NCI-H774 (cell line): ENCODE results near the gene ZDHHC13.

Experiments used
- DNase-seq: peaks from one replicate; lab custom pipeline; 2025; lab: John Stamatoyannopoulos, UW

Gene ZDHHC13, protein sequence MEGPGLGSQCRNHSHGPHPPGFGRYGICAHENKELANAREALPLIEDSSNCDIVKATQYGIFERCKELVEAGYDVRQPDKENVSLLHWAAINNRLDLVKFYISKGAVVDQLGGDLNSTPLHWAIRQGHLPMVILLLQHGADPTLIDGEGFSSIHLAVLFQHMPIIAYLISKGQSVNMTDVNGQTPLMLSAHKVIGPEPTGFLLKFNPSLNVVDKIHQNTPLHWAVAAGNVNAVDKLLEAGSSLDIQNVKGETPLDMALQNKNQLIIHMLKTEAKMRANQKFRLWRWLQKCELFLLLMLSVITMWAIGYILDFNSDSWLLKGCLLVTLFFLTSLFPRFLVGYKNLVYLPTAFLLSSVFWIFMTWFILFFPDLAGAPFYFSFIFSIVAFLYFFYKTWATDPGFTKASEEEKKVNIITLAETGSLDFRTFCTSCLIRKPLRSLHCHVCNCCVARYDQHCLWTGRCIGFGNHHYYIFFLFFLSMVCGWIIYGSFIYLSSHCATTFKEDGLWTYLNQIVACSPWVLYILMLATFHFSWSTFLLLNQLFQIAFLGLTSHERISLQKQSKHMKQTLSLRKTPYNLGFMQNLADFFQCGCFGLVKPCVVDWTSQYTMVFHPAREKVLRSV

DNA sequence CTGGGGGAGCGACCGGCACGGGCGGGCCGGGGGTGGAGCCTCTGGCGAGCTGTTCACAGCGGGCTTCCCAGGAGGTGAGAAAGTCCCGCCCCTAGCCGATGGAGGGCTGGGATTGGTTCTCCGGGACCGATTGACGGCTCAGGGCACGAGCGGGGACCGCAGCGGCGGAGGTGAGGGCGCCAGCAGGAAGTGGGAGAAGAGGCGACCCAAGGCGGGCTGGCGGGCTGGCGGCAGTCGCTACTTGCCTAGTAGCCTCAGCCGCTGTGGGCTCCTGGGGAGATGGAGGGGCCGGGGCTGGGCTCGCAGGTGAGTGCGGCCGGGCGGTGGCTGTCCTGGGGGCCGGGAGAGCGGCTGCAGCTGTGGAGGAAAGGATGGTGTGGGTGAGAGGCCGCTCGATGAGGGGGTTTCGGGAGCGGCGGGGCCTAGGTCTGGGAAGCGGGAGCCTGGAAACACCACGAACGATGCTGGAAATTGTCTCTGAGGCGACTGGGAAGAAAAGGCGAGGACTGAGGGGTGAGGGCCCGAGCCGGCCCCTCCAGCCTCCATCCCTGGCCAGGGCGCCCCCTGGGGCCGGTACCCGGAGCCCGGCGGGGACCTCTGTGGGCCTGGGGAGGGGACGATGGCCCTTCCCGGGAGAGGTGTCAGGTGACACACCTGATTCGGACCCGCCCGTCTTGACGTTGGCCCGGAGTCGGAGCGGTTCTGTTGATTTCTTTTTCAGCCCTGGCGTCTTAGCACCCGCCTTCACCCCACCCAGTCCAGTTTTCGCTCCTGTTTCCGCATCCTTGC is at the start of gene ZDHHC13:
ZDHHC13 (plus strand) TSS at position 198 of the 789 bp plus-strand sequence; CDS start at position 280, 82 bp downstream.
- peak; percentile 92 for DNase-seq

DNA sequence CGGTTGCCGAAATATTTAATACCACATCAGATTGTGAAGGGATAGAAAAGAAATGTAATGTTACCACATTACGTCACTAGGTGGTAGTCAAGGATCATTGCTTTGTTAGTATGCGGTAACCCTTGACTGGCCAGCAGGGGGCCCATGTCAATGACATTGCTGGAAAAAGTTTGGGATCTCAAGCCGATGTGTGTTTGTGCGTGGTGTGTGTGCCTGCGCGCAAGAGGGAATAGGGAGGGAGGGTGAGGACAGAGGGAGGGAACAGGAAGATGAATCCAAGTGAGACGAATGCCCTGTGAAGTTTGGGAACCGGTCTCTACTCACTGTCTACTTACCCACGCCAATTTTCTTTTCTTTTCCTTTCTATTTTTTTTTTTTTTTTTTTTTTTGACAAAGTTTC is 45.7 kb upstream of the ZDHHC13 start:
- peak; percentile 73 for DNase-seq

DNA sequence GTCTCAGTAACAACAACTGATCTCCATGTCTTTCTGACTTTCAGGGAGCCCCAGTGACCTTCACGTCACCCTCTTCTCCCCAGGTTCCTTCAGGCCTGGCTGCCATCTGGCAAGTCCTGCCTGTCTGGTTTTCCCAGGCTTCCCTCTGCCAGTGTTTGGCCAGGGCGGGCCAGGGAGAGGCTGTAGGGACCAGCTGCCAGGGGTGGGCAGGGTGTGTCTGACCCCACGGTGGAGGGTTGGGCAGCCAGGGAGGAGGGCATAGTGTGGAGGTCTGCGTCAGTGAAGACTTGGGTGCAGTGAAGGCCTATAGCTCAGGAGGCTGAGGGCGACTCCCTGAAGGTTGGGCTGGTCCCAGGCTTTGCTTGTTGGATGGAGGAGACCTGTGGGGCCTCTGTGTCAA is 44.5 kb upstream of the ZDHHC13 start:
- no peak for DNase-seq

DNA sequence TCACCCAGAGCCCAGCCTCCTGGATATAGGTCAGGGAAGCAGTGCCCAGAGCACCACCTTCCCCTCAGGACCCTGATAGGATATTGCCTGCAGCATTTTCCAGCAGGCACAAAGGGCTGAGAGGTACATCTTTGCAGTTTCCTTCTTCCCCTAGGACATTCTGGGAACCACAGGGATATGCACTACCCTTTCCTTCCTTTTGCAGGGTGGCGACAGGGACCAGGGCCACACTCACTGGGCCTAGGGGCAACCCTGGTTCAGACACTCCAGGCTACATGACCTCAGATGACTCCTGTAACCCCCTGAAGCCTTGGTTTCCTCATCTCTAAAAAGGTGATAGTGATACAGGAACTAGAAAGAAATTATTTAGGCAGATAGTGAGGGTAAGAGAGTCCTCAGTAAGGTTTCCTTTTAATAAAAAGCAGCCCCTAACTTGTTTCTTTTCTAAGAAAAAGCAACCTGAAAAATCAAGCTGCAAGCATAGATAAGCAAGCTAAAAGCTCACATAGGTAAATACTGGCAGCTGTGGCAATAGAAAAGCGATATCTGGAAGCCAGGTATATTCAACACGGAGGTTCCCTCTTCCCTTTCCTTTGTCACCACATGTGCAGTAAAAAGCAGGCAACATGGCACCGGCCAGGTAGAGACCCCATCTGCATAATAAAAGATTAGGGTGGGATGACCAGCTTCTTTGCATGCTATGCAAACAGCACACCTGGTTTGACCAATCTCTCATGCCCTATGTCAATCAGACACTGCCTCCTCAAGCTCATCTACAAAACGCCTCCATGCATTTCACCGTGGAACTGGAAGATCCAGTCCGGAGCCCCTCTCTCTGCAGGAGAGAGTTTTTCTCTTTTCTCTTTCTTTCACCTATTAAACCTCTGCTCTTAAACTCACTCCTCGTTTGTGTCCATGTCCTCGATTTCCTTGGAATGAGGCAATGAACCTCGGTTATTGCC is 43.2 kb upstream of the ZDHHC13 start:
- peak; percentile 23 for DNase-seq

DNA sequence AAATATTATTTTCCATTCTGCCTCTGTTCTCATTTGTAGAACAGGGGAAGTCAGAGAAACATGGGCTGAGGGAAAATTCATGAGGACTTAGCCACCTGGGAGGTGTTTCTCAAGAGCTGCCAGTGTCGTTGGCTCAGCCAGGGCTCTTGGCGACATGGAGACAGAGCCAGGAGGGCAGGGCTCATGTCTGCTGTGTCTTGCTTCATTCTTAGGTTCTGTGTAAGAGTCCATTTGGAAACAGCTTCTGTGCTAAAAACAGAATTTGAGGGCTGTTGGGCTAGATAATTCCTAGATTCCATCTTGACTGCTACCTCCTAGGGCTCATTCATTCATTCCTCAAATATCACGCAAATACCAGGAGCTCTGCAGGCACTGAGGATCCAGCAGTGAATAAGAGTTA is 41.3 kb upstream of the ZDHHC13 start:
- DNase-seq = no peak

DNA sequence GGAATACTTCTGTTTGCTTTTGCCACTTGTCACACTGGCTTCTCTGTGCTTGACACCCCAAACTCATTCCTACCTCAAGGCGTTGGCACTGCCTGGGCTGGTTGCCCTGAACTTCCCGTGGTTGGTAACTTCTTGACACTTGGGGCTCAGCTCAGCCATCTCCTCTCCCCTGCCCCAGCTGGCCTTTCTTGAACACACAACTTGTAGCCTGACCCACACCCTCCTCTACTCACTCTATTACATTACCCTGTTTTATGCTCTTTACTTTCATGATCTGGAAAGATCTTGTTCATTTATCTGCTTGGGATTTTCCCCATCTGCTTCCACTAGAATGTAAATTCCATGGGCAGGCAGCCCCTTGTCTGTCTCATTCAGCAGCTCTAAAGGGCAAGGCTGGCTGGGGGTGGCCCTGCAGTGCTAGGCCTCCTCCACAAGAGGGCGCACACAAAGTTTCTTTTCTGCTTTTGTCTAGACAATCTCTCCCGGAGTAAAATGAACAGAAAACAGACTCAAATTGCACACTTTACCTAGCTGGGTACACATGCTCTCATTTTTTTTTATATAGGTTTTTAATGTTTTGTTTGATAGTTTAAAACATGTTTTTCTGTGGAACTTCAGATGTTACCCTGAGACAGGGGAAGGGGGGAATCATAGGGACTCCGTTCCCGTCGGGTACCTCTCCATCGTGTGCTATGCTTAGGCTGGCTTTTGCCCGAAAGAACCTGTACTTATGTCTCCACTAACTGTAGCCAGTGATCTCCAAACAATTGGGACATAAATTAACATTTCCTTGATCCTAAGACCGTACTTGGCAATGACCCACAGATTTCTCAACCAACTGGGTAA is 40.0 kb upstream of the ZDHHC13 start:
- peak; percentile 20 for DNase-seq

DNA sequence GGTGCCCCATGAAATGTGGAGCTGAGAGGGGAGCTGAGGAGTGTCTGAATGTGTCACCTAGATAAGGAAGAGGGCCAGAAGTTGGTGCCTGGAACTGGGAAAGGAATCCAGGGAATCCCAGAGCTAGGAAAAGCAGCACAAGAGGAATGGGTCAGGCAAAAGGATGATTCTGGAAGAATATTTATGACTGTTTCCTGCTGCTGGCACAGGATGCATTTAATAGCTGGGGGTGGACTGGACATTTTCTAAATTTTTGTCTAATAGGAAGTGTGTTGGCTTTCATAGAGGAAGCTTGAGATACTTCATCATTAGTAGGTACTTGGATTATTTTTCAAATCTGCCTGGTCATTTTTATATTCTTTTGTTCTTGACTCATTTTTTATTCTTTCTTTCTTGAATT is 39.0 kb upstream of the ZDHHC13 start:
- no peak for DNase-seq

DNA sequence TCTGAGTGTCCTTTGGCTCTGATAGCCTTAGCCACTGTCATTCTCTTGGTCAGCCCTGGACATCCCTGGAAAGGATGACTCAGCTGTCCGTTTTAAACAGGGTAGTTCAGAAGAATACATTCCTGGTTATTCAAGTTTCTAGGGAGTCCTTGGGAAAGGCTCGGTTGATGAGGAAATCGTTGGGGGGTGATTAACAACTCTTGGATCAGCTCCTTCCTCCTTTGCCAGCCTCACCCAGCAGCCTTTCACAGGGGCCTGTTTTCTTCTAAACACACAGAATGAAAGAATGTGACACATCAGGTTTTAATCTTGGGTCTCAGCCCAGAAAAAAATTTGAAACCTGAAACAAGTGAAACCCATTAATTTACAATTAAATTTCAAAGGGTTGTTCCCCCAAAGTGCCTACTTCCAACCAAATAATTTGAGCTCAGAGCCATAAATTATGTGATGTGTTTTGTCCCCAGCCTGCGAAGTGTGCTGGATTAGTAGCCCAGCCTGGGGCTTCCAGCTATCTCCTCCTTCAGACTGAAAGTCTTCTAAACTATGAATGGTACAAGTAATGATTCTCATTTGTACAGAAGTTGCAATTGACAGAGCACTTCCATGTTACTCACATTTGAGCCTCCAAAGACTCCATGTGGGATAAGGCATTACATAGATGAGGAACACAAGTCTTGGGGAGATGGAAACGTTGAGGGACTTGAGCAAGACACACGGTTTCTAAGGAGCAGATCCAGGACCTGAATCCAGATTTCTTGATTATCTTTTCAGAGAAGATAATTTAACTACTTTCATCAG is 37.1 kb upstream of the ZDHHC13 start:
- DNase-seq = no peak

DNA sequence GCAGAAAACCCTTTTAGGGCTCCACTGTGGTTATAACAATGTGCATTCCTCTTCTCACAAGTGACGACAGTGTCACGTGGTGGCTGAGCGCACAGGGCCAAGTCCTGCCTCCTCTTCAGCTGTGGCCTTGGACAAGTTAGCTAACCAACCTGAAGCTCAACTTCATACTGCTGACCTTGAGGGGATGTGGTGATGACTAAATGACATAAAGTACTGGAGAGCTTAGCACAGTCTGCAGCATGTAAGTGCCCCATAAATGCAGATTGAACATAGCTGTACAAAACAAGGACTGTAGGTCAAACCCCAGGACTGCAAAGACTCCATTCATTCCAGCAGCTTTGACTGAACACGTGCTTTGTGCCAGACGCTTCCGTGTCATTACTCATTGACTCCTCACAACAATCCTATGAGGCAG is 36.4 kb upstream of the ZDHHC13 start:
- DNase-seq = no peak

DNA sequence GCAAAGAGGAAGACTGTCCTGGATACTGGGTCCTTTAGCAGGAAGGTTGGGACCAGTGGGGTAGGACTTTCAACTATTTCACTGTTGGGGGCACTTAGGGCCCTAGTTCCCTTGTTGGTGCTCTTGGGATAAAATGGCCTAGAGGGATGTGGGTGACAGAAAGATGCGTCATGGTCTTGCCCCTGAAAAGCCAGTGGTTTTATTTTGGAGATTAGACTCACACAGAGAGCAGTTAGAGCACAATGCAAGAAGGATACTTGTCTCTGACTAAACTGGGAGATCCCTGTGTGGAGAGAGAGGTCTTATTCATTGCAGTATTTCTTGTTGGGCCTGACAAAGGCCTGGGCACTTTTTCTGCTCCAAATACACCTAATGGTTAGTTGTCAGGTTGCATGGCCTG is 33.8 kb upstream of the ZDHHC13 start:
- no peak for DNase-seq

DNA sequence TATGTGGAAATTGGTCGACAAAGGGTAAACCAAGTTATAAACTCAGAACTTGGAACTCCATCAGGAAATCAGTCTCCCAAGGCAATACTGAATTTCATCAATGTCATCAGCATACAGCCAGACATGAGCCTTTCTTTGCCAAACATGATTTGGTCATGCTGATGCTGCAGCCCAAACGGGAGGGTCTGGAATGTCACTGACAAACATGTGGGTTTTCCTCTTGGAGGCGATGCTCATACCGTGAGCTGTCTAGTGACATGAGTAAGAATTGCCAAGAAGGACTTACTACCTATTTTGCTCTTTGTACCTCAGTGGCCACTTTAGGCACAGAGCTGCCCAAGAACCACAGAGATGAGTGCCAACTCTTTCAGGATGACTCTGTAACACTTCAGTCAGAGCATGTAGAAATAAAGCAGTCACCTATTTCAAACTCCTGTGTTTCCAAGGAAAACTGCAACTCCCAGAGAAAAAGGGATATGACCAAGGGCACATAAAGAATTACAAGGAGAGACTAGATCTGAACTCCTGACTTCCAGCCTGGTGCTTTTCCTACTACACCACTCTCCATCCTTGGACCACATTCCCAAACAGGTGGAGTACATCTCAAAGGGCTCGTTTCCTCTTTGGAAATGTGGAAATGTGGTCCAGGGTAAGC is 32.2 kb upstream of the ZDHHC13 start:
- no peak for DNase-seq

DNA sequence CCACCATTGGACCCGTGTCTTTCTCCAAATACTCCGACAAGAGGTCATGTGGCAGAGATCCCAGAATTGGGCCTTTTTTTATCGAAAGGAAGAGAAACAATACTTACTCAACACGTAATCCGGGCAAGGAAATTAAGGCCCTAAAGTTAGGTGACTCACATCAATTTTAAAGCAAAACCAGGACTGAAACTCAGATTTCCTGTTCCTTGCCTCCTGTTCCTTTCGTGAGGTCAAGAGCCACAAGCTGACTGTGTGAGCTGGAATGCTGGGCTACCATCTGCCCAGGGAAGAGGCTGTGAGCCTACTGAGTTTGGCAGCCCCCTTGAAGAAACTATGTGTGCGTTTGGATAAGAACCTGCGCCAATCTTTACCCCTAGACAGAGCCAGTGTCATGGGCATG is 29.3 kb upstream of the ZDHHC13 start:
- no peak for DNase-seq

DNA sequence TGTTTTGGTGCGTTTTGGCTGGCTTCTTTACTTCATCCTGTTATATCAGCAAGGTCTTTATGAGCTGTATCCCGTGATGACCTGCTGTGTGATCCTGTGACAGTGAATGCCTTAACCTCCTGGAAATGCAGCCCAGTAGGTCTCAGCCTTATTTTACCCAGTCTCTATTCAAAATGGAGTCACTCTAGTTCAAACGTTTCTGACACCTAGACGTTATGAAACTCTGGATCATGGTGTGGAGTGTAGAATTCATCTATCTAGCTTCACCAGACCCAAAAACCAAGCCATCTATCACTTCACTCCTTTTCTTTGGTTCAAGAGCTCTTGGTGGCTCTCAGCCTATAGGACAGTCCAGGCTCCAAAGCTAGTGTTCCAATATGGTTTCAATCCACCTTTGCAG is 28.2 kb upstream of the ZDHHC13 start:
- DNase-seq = no peak

DNA sequence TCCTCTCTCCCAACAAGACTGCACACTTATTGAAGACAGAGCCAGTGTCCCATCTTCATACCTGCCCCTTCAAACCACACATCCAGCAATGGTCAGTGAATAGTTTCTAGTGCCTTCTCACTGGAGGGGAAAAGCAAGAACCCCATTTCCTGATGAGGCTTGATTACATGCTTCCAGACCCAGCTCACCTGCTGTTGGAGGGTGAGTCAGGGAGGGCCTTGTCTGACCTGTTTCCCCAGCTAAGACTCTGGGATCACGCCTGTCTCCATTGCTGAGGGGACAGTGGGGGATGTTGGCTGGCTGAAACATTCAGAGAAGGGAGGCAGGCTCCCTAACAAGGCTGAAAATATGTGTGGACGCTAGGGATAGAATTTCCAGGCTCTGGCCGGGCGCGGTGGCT is 27.5 kb upstream of the ZDHHC13 start:
- DNase-seq = no peak

DNA sequence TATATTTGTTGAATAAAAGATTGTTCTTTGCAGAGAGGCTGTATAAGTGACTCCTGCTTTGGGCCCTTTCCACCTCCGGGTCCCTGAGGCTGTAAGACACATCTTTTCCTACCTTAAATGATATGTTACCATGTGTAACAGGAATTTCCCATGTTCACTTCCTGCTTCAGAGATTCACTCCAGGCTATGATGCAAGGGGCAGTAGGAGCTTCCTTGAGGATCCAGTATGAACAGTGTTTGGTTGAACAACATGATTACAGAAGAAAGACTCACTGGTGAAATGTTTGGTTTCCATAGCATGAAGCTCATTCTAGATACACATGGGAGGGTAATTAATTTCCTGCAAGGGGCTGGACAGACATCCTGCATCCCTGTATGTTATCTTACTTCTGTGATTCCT is 25.6 kb upstream of the ZDHHC13 start:
- DNase-seq = no peak

DNA sequence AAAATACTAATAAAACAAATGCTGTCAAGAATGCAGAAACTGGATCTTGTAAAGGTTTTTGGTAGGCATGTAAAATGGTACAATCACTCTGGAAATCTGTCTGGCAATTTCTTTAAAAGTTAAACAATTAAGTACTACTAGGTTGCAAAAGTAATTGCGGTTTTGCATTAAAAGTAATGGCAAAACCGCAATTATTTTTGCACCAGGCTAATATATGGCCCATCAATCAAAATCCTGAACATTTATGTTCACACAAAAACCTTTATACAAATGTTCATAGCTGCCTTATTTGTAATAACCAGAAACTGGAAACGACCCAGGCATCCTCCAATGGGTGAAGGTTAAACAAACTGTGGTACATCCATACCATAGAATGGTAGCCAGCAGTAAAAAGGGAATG is 24.6 kb upstream of the ZDHHC13 start:
- no peak for DNase-seq

DNA sequence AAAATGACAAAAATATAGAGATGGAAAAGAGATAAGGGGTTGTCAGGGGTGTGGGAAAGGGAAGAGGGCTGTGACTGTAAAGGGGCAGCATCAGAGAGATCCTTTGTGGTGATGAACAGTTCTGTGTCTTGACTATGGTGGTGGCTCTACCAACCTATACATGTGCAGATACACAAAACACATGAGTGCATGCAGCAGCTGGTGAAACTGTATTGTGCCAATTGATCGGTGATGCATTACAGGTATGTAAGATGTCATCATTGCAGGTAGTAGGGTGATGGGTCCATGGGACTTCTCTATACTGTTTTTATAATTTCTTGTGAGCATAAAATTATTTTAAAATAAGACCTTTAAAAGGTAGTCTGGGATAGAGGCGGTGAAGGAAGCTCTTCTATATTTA is 24.1 kb upstream of the ZDHHC13 start:
- no peak for DNase-seq

DNA sequence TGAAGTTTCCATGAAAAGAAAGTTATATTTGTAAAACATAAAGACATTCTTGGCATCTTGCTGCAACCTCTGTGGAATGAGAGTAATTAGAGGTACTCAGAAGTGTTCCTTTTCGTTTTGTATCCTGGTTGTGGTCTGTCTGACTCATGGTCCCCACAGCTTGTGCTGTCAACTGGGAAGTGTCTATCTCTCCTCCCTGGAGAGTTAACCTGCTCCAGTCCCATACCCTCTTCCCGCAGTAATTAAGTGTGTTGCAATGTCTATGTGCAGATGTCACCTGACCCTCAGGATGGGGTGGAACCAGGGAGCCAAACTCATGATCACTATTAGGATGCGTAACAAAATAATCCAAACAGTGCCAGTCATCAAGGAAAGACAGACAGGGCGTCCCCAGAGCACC is 23.0 kb upstream of the ZDHHC13 start:
- no peak for DNase-seq

DNA sequence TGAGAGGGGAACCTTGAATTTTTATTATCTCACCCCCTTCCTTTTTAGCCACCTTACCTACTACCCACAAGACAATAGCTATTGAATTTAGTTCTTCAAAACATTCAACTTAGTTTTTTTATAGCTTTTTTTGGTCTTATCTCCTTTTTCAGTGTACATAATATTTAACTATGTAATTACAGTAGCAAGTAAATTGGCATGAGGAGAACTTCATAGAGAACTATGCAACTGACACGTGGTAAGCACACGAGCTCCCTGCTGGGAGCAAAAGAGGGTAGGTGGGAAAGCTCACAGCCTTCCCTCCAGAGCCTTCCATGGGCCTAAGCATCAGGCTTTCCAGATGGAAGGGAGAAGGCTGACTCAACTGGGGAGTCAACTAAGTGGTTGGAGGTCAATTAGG is 22.1 kb upstream of the ZDHHC13 start:
- DNase-seq = no peak
